HG02970 (cell line): ENCODE data around the gene MOV10.

Experiments
- ATAC-seq: cut with Tn5 transposase; IDR thresholded peaks from one replicate; pipeline ENCODE4 v1.9.1; 2021; ENCODE audit warnings: mild to moderate bottlenecking, moderate library complexity, moderate number of reproducible peaks; ENCODE audit not compliant: unreplicated experiment, low FRiP score

MOV10 gene

GRCh38 chr1:112698366-112699310 lies 24.2 kb downstream of the MOV10 start:
- ATAC-seq = no peak

GRCh38 chr1:112699425-112700144 lies 25.1 kb downstream of the MOV10 start:
- ATAC-seq = no peak

GRCh38 chr1:112700290-112701226 lies 26.1 kb downstream of the MOV10 start:
- ATAC-seq = no peak

- no peak for ATAC-seq
Observed at GRCh38 chr1:112701227-112702066, 27.0 kb downstream of the MOV10 start.

GRCh38 chr1:112702067-112702395 lies 27.6 kb downstream of the MOV10 start:
- no peak for ATAC-seq

GRCh38 chr1:112702420-112703261 lies 28.2 kb downstream of the MOV10 start:
- ATAC-seq = no peak

GRCh38 chr1:112703706-112704105 lies 29.2 kb downstream of the MOV10 start:
- ATAC-seq = no peak

- peak; percentile 3 for ATAC-seq
Observed at GRCh38 chr1:112704391-112704933, 30.0 kb downstream of the MOV10 start.

GRCh38 chr1:112704934-112705627 lies 30.6 kb downstream of the MOV10 start:
- ATAC-seq = peak; percentile 34

GRCh38 chr1:112706505-112707220 lies 32.2 kb downstream of the MOV10 start, which contains the start of gene RHOC:
TSS of gene RHOC (minus strand) at chr1:112707127. CDS start at chr1:112703799, 3,328 bp downstream.
- ATAC-seq = peak; percentile 50

GRCh38 chr1:112707221-112708001 lies 33.0 kb downstream of the MOV10 start:
- ATAC-seq = peak; percentile 47

GRCh38 chr1:112708002-112708448 lies 33.6 kb downstream of the MOV10 start:
- ATAC-seq = no peak

- no peak for ATAC-seq
Observed at GRCh38 chr1:112708489-112708888, 34.0 kb downstream of the MOV10 start.

GRCh38 chr1:112710159-112710558 lies 35.7 kb downstream of the MOV10 start:
- no peak for ATAC-seq

GRCh38 chr1:112710586-112710985 lies 36.1 kb downstream of the MOV10 start:
- ATAC-seq = no peak

- ATAC-seq = no peak
Observed at GRCh38 chr1:112711041-112711440, 36.6 kb downstream of the MOV10 start.
